H1 (cell line): ENCODE results near the gene GALR2. TPM values are rescaled to one million over a fixed set of nuclear protein-coding genes. Genes with fewer than 3 reads are reported as not detected.

ENCODE experiments used
- CBX5 ChIP-seq: fragments of 300-800, 300-1000 bp; sonication (generic); IDR thresholded peaks from 2 replicates; pipeline ENCODE4 v1.7.1; 2016; ENCODE audit warnings: antibody characterized with exemption, low read length, low read depth
- E2F6 ChIP-seq: IDR thresholded peaks from 2 replicates; pipeline ENCODE4 v1.6.1; 2012; ENCODE audit warnings: inconsistent platforms
- FOSL1 ChIP-seq: IDR thresholded peaks from 2 replicates; pipeline ENCODE4 v1.6.1; 2011; ENCODE audit warnings: mild to moderate bottlenecking, low read depth, low read length, moderate library complexity; ENCODE audit not compliant: insufficient read depth
- GABPA ChIP-seq: IDR thresholded peaks from 2 replicates; pipeline ENCODE4 v1.6.1; 2011; ENCODE audit warnings: mild to moderate bottlenecking, low read length, moderate library complexity, borderline replicate concordance; ENCODE audit not compliant: insufficient read depth
- GTF2F1 ChIP-seq: IDR thresholded peaks from 2 replicates; pipeline ENCODE4 v1.6.1; 2012; ENCODE audit warnings: low read depth, low read length, improper control_type of control experiment, borderline replicate concordance
- HDAC6 ChIP-seq: IDR thresholded peaks from one replicate; pipeline ENCODE4 v1.7.1; 2012; ENCODE audit warnings: low read depth, mild to moderate bottlenecking, inconsistent platforms, low read length, moderate library complexity
- KDM1A ChIP-seq: fragments of 200-600, 300-600 bp; sonication (generic); IDR thresholded peaks from 2 replicates; pipeline ENCODE4 v1.7.1; 2016; ENCODE audit warnings: mild to moderate bottlenecking, low read length, borderline replicate concordance
- KDM4A ChIP-seq: IDR thresholded peaks from one replicate; pipeline ENCODE4 v1.7.1; 2012; ENCODE audit warnings: low read depth, mild to moderate bottlenecking, moderate library complexity, low read length, inconsistent platforms; ENCODE audit not compliant: severe bottlenecking
- PHF8 ChIP-seq: fragments of 200-600 bp; sonication (generic); conservative IDR thresholded peaks from 2 replicates; pipeline ENCODE4 v1.7.1; 2012; ENCODE audit warnings: low read depth, mild to moderate bottlenecking, inconsistent platforms, low read length, moderate library complexity
- POLR2A ChIP-seq, 2 experiments: IDR thresholded peaks; 1 replicate in 1 of 2; 2 replicates in 1 of 2; pipeline ENCODE4 v1.6.1; 2011; ENCODE audit warnings: low read depth in 2 of 2, low read length in 2 of 2, mild to moderate bottlenecking in 2 of 2; ENCODE audit errors: control extremely low read depth in 1 of 2
- RNF2 ChIP-seq: fragments of 200-900, 300-1000 bp; sonication (generic); IDR thresholded peaks from 2 replicates; pipeline ENCODE4 v1.7.1; 2016; ENCODE audit warnings: borderline replicate concordance, low read depth, mild to moderate bottlenecking, antibody characterized with exemption, low read length; ENCODE audit not compliant: poor library complexity, severe bottlenecking; ENCODE audit errors: missing control alignments
- SIRT6 ChIP-seq: IDR thresholded peaks from one replicate; pipeline ENCODE4 v1.7.1; 2012; ENCODE audit warnings: low read length, inconsistent platforms
- TAF7 ChIP-seq: optimal IDR thresholded peaks from 2 replicates; pipeline ENCODE3; 2011; ENCODE audit warnings: low read depth, mild to moderate bottlenecking, inconsistent platforms, low read length, moderate library complexity, borderline replicate concordance
- TEAD4 ChIP-seq: IDR thresholded peaks from 2 replicates; pipeline ENCODE4 v1.6.1; 2012; ENCODE audit warnings: low read depth, low read length, inconsistent platforms, mixed read lengths
- polyA plus RNA-seq, 7 experiments: library from polyadenylated mRNA; depleted of rRNA in 3 of 7; stranded (reverse) in 5 of 7; unstranded in 2 of 7; fragments of >200 nt in 5 of 7; fragments of 200-250 nt in 2 of 7; gene quantifications; 1 replicate in 5 of 7; 2 replicates in 1 of 7; 4 replicates in 1 of 7; pipeline versions ENCODE4 v1.2.1 to v1.2.3, GENCODE V29; 2011 to 2013; ENCODE audit warnings: missing spikeins in 2 of 7, mixed read lengths in 2 of 7
- total RNA-seq: library from RNA; stranded (reverse); fragmentation: NEBNext Ultra II Directional; extraction: Animal tissue kit (Norgen Biotek cat#: 25700); gene quantifications from 2 replicates; pipeline ENCODE4 v1.2.1, GENCODE V29; 2021
- TF ChIP-seq, protein P1 (sequence below): IDR thresholded peaks from 2 replicates; pipeline ENCODE4 v1.6.1; 2012; ENCODE audit warnings: low read length, inconsistent platforms
- TF ChIP-seq, protein P2 (sequence below): IDR thresholded peaks from 2 replicates; pipeline ENCODE4 v1.6.1; 2011; ENCODE audit warnings: low read depth, mild to moderate bottlenecking, low read length; ENCODE audit not compliant: insufficient read depth

GALR2 gene
- total and polyA plus RNA-seq, 2 of the 8 experiments (the other 6 are each of a cell fraction or from before 2014, with no cell fraction given) = 0.86 to 2.2 TPM

- TF ChIP-seq E2F6 (0 out of 2 replicates have a peak, but pooled peaks have one; percentile 23), FOSL1 (no peak), HDAC6 (no peak), TEAD4 (peak; percentile 66; the same call in 1 of the 2 replicates), RNF2 (peak; percentile 13), KDM1A (no peak), POLR2A (IDR thresholded peaks at IDR 0.05; ENCODE audit: control extremely low read depth in 1 of 2, low read depth in 2 of 2, low read length in 2 of 2) (no peak), KDM4A (peak; percentile 73), TAF7 (no peak), GTF2F1 (no peak), CBX5 (no peak), SIRT6 (no peak), PHF8 (0 out of 2 replicates have a peak, but pooled peaks have one; percentile 6), GABPA (no peak)
- TF ChIP-seq, protein P1, sequence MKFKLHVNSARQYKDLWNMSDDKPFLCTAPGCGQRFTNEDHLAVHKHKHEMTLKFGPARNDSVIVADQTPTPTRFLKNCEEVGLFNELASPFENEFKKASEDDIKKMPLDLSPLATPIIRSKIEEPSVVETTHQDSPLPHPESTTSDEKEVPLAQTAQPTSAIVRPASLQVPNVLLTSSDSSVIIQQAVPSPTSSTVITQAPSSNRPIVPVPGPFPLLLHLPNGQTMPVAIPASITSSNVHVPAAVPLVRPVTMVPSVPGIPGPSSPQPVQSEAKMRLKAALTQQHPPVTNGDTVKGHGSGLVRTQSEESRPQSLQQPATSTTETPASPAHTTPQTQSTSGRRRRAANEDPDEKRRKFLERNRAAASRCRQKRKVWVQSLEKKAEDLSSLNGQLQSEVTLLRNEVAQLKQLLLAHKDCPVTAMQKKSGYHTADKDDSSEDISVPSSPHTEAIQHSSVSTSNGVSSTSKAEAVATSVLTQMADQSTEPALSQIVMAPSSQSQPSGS = no peak
- TF ChIP-seq, protein P2, sequence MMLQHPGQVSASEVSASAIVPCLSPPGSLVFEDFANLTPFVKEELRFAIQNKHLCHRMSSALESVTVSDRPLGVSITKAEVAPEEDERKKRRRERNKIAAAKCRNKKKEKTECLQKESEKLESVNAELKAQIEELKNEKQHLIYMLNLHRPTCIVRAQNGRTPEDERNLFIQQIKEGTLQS = no peak
These were observed at the start of gene GALR2 (continued) for GRCh38 chr17:76074390-76075363.
